Activated CD4-positive, alpha-beta memory T cell treated with anti-CD3 and anti-CD28 coated beads for 36 hours (primary cell): Measurements from ENCODE around the gene TXNRD2. TPM values are rescaled to one million over a fixed set of nuclear protein-coding genes. Genes with fewer than 3 reads are reported as not detected.

ENCODE experiments used
- CTCF ChIA-PET: fragments of 350-600 bp; sonication (Branson Sonifier 250); formaldehyde crosslinking; loops from one replicate; lab custom pipeline; 2021; ENCODE audit warnings: antibody characterized with exemption, inconsistent platforms; lab: Charles Lee
- POLR2A ChIA-PET: fragments of 350-600 bp; sonication (Branson Sonifier 250); formaldehyde crosslinking; loops from one replicate; lab custom pipeline; 2021; ENCODE audit warnings: antibody characterized with exemption; lab: Charles Lee
- DNase-seq: peaks from one replicate; pipeline ENCODE4 v3.0.0-alpha.2; 2020
- H3K27ac Mint-ChIP-seq: one replicate; pipeline ENCODE4 v1.8.0; 2021; ENCODE audit warnings: mixed read lengths
- H3K27me3 Mint-ChIP-seq: one replicate; pipeline ENCODE4 v1.8.0; 2021; ENCODE audit warnings: mixed read lengths
- H3K36me3 Mint-ChIP-seq: one replicate; pipeline ENCODE4 v1.8.0; 2021; ENCODE audit warnings: mixed read lengths
- H3K4me1 Mint-ChIP-seq: one replicate; pipeline ENCODE4 v1.8.0; 2021; ENCODE audit warnings: low read depth, mixed read lengths
- H3K4me3 Mint-ChIP-seq: one replicate; pipeline ENCODE4 v1.8.0; 2021; ENCODE audit warnings: mild to moderate bottlenecking, mixed read lengths
- H3K9me3 Mint-ChIP-seq: one replicate; pipeline ENCODE4 v1.8.0; 2021; ENCODE audit warnings: mixed read lengths
- intact Hi-C: fragments of 100-400 bp; cut with micrococcal nuclease; formaldehyde crosslinking; loops from one replicate; pipeline ENCODE4 v1.15.1; 2023
- total RNA-seq, 2 experiments: library from RNA; stranded (reverse); gene quantifications; one replicate each; pipeline ENCODE4 v1.2.3, GENCODE V29; 2021

The TXNRD2 gene
- total RNA-seq, 2 experiments from 2014 or later = 23.3 to 23.4 TPM

DNA sequence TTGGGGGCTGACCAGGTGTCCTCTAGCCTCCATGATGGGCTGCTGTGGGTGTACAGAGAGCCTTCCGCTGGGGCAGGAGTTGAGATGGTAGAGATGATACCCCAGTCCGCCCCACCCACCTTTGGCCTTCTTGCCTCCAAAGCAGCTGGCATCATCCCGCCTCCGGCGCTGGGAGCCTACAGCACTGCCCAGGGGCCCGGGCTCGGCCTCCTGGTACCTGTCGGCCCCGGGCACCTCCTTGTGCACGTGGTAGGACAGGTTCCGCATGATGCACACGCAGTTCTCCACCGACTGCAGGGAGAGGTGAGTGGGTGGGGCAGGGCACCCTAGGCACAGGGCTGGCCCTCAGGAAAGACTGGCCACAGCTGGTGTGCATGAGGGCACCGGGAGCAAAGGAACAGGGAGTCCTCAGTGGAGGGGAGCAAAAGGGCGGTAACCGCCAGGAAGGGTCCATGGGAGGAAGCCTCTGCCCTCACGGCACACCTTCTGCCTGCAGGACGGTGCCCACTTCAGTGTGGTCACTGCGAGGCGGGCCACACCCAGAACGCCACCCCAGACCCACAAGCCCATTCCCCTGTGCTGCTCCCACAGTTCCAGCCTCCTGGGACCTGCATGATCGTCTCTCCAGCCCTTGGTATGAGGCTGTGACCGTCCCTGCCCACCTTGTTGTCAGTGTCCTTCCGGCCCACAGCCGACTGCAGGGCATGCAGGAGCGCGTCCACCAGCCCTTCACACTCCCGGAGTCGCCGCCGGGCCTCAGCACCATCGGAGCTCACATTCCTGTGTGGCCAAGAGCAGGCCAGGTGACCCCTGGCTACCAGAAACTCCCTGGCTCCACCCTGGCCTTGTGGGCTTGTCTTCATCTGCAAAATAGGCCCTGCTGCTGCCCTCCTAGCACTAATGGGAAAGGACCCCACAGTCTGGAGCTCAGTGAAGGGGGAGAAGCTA, 36.0 kb upstream of the TXNRD2 start:
- intact Hi-C loops = no loop called here
- H3K9me3 Mint-ChIP-seq = no peaks in the 10 kb centered on the region
- ChIA-PET CTCF (no interaction called here), POLR2A (no interaction called here)
- no peaks in the 10 kb centered on the region for H3K36me3 Mint-ChIP-seq
- no peak overlapping the region for H3K4me3 Mint-ChIP-seq
- no peak overlapping the region for H3K27ac Mint-ChIP-seq
- no peaks in the 10 kb centered on the region for H3K4me1 Mint-ChIP-seq
- no peaks in the 10 kb centered on the region for H3K27me3 Mint-ChIP-seq
- no peak for DNase-seq

DNA sequence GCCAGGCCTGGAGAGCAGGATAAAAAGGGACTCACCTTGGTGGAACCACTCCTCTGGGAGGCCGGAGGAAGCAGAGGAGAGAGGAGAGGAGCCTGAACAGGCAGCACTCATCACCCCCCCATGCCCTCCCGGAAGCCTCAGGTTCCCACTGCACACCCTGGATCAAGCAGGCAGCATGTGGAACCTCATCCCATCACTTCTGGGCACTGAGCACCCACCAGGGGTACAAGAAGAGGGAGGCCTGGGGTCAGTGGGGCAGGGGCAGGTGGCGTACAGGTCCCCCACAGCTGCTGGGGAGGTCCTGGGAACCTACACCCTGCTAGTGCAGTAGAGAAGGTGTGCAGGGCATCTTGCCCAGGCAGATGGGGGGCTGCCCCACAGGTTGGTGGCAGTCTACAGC, 35.1 kb upstream of the TXNRD2 start:
- POLR2A ChIA-PET = no interaction called here
- H3K36me3 Mint-ChIP-seq = no peaks in the 10 kb centered on the region
- CTCF ChIA-PET = no interaction called here
- no peak overlapping the region for H3K4me3 Mint-ChIP-seq
- no peak for DNase-seq
- H3K4me1 Mint-ChIP-seq = no peaks in the 10 kb centered on the region
- intact Hi-C loops = no loop called here
- H3K27me3 Mint-ChIP-seq = no peaks in the 10 kb centered on the region
- H3K9me3 Mint-ChIP-seq = no peaks in the 10 kb centered on the region
- H3K27ac Mint-ChIP-seq = no peak overlapping the region

DNA sequence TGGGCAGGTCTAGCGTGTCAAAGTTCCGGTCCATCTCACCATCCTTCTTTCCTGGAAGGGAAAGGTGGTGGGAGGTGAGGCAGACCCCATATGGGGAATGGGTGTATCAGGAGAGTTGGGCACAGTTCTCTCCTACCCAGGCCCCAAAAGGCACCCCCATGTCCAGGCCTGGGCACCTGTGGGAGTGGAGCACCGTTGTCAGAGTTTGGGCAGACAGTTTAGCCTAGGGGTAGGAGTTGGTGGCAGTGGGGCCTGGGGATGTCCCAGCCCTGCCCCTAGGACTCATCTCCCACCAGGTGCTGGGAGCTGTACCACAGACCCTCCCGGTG, 34.1 kb upstream of the TXNRD2 start:
- no peak for DNase-seq
- ChIA-PET POLR2A (no interaction called here), CTCF (no interaction called here)
- intact Hi-C loops = no loop called here
- Mint-ChIP-seq H3K4me3 (no peak overlapping the region), H3K36me3 (no peaks in the 10 kb centered on the region), H3K27me3 (no peaks in the 10 kb centered on the region), H3K9me3 (no peaks in the 10 kb centered on the region), H3K4me1 (peaks cover 3% of the 10 kb centered on the region), H3K27ac (no peak overlapping the region)

DNA sequence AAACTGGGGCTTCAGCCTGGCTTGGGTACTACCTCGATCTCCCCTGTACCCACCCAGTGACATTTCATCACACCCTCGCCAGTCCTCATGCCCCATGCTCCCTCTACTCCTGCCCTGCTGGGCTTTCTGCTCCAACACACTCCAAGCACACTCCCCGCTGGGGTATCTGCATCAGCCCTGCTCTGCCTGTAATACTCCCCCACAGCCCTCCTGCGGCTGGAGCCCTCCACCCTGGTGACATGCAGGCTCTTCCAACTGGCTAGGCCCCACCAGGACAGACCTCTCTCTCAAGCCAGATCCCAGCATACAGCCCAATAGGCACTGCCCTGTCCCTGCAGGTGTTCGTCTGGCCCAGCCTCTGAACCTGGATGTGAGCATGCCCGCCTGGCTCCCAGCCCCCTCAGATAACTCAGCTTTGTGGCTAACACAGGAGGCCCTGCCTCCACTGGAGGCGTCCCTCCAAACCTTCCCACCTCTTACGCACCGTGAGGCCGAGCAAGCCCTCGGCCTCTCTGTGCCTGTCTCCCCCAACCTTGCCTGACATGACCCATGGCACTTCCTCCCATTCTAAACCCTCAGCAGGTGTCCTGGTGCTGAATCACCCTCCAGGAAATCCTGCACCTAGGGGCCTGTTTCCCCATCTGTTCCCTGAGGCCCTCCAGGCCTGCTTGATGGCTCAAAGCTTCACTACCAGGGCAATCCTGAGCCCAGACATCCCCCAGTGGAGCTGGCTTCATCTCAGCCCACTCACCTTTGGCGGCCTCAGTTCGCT, 33.5 kb upstream of the TXNRD2 start:
- CTCF ChIA-PET = no interaction called here
- DNase-seq = no peak
- intact Hi-C loops = no loop called here
- no peaks in the 10 kb centered on the region for H3K27me3 Mint-ChIP-seq
- no peak overlapping the region for H3K4me3 Mint-ChIP-seq
- POLR2A ChIA-PET = no interaction called here
- peaks cover 3% of the 10 kb centered on the region for H3K4me1 Mint-ChIP-seq
- H3K36me3 Mint-ChIP-seq = no peaks in the 10 kb centered on the region
- no peak overlapping the region for H3K27ac Mint-ChIP-seq
- no peaks in the 10 kb centered on the region for H3K9me3 Mint-ChIP-seq

DNA sequence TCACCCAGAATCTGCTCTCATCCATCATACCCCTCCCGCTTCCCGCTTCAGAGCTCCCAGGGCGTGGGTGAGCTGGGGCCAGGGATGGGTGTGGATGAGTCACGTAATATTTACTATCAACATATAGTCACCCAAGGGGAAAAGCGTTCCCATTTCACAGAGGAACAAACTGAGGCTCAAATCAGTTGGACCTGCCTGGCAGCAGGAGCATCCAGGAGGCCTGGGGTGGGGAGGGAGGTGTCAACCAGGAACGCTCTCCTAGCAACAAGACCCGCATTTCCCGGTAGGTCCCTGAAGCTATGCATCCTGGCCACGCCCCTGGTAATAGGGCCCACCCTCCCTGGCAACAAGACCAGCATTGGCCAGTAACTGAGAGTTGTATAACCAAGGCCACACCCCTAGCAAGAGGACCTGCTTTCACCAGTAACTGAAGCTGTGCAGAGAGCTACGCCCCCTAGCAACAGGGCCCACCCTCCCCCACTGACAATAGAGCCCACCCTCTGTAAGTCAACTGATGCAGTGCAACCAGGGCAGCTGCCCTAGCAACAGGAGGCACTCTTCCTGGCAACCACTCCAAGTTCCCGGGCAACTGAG, 32.7 kb upstream of the TXNRD2 start:
- Mint-ChIP-seq H3K9me3 (no peaks in the 10 kb centered on the region), H3K27me3 (no peaks in the 10 kb centered on the region), H3K27ac (no peak overlapping the region), H3K36me3 (no peaks in the 10 kb centered on the region), H3K4me1 (peaks cover 3% of the 10 kb centered on the region), H3K4me3 (no peak overlapping the region)
- DNase-seq = no peak
- CTCF ChIA-PET = no interaction called here
- POLR2A ChIA-PET = no interaction called here
- intact Hi-C loops = no loop called here

DNA sequence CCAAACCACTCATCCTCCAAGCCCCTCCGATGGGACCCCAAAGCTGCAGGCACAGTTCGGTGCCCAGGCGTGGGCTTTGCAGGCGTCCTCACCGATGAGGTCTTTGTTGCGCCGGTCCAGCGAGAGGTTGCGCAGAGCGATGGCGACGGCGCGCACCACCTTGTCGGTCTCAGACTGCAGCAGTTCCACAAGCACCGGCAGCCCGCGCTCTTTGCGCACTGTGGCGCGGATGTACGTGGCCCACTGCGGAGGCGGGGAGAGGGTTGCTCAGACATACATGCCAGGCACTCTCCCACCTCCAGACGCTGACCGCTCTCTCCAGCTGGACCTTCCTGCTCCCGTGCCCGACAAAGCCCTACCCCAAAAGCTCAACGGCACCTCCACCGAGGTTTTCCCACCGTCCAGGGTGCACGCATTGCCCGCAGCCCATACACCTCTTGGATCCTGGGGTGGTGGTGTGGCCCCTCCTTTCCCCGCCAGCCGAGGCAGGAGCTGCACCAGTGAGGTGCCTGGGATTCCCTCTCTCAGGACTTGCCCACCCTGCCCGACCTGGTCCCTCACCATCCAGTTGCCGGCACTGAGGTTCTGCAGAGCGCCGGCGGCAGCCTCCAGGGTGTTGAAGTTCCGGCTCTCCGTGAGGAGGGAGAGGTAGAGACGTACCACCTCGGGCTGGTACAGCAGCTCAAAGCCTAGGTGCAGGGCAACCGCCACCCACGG, 32.1 kb upstream of the TXNRD2 start:
- CTCF ChIA-PET = no interaction called here
- Mint-ChIP-seq H3K9me3 (no peaks in the 10 kb centered on the region), H3K4me3 (no peak overlapping the region), H3K27me3 (no peaks in the 10 kb centered on the region), H3K4me1 (peaks cover 3% of the 10 kb centered on the region), H3K36me3 (no peaks in the 10 kb centered on the region), H3K27ac (no peak overlapping the region)
- intact Hi-C loops = no loop called here
- POLR2A ChIA-PET = no interaction called here
- DNase-seq = no peak

DNA sequence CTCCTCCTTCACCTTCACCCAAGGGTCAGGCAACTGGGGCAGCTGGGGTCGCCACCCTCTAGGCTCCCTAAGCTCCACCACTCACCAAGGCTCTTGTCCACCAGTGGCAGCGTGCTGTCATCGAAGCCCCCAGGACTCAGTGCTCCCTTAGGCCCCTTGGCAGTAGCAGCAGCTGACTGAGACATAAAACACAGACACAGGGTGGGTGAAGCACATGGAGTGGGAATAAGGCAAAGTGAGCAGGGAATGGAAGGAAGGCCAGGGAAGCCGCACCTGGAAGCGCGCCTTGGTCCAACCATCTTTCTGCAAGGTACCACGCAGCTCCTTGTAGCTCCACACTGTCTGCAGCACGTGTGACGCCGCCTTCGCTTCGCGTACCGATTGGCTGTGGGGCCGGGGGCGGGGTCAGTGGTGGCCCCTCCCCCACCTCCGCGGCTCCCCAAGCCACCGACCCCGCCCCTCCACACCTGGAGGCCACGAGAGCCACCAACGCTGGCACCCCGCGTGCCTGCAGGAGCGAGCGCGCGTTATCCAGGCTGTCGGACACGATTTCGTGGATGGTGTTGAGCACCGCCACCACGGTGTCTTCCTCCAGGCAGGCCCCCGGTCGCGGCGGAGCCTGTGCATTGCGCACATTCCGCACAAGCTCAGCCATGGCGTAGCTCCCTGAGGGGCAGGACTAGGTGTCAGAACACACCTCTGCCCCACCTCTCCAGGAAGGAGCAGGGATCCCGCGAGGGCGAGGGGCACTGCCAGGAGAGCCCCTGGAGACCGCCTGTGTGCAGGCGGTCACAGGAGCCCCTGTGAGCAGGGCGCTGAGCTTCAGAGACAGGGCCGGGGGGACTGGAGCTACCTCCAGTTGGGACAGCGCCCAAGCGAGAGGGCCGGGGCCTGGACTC, 31.3 kb upstream of the TXNRD2 start:
- ChIA-PET POLR2A (no interaction called here), CTCF (interaction anchor here (1.8 to 3.4 kb wide), 3 partner anchors 19 to 156 kb away, joined by 6 to 25 read pairs (median 14); no protein-coding TSS in a partner anchor)
- peaks cover 3% of the 10 kb centered on the region for H3K4me1 Mint-ChIP-seq
- H3K4me3 Mint-ChIP-seq = no peak overlapping the region
- intact Hi-C loops = no loop called here
- no peaks in the 10 kb centered on the region for H3K27me3 Mint-ChIP-seq
- H3K27ac Mint-ChIP-seq = no peak overlapping the region
- H3K36me3 Mint-ChIP-seq = no peaks in the 10 kb centered on the region
- no peak for DNase-seq
- no peaks in the 10 kb centered on the region for H3K9me3 Mint-ChIP-seq

DNA sequence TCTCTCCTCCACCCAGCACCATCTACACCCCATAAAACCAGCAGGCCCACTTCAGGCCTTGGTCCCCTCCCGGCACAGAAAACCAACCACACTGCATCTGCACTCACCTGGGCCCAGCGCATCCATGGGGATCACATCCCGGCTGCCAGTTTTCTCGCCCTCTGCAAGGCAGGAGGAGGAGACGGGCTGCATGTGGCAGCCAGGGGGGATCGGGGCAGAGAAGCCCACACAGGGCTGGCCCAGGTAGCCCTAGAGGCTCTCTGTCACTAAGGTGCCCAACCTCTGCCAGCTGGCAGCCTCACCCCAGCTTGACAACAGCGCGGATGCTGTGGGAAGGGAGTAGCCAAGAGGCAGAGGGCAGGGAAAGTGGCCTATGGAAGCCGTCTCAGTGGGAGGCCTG, 30.6 kb upstream of the TXNRD2 start:
- DNase-seq = no peak
- no peaks in the 10 kb centered on the region for H3K27me3 Mint-ChIP-seq
- POLR2A ChIA-PET = no interaction called here
- intact Hi-C loops = no loop called here
- no peak overlapping the region for H3K27ac Mint-ChIP-seq
- CTCF ChIA-PET = interaction anchor here (1.1 to 3.4 kb wide), 4 partner anchors 18 to 157 kb away, joined by 3 to 25 read pairs (median 10); no protein-coding TSS in a partner anchor
- peaks cover 2% of the 10 kb centered on the region for H3K36me3 Mint-ChIP-seq
- no peak overlapping the region for H3K4me3 Mint-ChIP-seq
- H3K9me3 Mint-ChIP-seq = no peaks in the 10 kb centered on the region
- H3K4me1 Mint-ChIP-seq = peaks cover 3% of the 10 kb centered on the region

DNA sequence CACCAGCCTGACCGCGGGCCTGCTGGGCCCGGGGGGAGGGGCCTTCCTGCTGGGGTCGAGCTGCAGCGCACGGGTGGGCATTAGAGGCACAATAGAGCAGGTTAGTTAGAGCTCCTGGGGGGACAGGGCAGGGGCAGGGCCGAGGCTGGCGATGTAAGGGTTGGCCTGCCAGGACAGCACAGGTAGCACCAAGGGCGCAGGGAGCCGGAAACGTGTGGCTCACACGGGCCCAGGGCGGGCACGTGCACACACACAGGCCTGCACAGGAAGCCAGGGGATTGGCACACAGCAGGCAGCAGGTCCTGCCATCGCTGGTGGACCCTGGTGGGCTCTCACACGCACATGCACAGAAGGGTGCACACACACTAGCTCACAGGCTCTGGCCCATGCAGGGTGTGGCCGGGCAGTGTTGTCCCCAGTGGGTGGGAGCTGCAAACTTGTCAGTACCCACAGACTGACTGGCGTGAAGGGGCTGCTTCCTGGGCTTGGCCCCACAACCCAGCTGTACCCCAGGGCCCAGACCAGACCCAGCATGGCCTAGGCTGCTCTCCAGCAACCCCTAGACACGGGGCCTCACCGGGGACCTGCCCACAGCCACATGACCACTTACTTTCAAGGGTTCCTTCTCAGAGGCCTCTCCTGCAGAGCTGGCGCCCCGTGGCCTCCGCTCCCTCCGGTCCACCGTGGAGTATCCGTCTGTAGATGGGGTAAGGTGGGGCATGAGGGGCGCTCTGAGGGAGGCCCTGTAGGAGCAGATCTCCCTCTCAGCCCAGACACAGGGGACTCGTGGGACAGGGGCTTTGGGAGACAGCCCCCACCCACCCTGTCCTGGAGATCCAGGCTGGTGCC, 29.9 kb upstream of the TXNRD2 start:
- intact Hi-C loops = no loop called here
- H3K27ac Mint-ChIP-seq = no peak overlapping the region
- POLR2A ChIA-PET = no interaction called here
- peaks cover 5% of the 10 kb centered on the region for H3K36me3 Mint-ChIP-seq
- CTCF ChIA-PET = interaction anchor here (0.6 to 3.4 kb wide), 10 partner anchors 18 to 158 kb away, joined by 3 to 25 read pairs (median 6); no protein-coding TSS in a partner anchor
- H3K9me3 Mint-ChIP-seq = no peaks in the 10 kb centered on the region
- DNase-seq = no peak
- peaks cover 3% of the 10 kb centered on the region for H3K4me1 Mint-ChIP-seq
- H3K4me3 Mint-ChIP-seq = no peak overlapping the region
- H3K27me3 Mint-ChIP-seq = no peaks in the 10 kb centered on the region

DNA sequence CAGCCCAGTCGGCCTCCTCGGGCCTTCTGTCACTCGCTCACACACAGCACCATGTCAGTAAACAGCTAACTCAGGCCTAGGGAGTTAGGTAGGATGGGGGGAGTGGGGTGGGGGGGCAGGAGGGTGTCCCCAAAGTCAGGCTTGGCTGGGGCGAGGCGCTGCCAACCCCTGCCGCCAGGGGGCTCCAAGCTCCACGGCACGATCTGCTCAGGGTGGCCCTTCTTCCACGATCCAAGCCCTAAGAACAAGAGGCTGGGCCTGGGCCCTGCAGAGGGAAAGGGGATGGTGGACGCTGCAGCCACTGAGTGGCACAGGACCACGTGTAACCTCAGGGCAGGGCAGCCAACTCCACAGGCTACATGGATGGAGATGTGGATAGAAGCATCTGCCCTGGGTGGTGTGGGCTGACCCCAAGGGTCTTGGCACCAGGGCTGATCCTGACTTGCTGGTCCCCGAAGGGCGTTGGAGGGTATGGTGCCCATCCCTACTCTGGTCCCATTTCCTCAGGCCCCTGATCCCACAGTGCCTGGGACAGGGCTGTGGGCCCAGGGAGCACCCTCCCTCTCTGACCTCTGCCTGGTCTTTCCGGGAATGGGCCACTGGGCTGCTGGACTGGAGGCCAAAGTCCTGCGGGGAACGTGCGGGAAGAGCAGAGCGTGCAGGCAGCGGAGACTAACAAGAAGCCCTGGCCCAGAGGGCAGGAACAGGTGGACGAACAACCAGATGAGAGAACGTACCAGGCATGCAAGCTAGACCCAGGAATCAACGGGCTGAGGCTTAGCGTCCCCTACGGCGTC, 29.1 kb upstream of the TXNRD2 start:
- CTCF ChIA-PET = interaction anchor here (0.6 to 3.4 kb wide), 14 partner anchors 14 to 158 kb away, joined by 3 to 25 read pairs (median 4); no protein-coding TSS in a partner anchor
- peaks cover 5% of the 10 kb centered on the region for H3K36me3 Mint-ChIP-seq
- H3K9me3 Mint-ChIP-seq = no peaks in the 10 kb centered on the region
- no peak overlapping the region for H3K4me3 Mint-ChIP-seq
- DNase-seq = peak; percentile 82
- POLR2A ChIA-PET = no interaction called here
- intact Hi-C loops = loop anchor here (1.0 kb wide), 1 partner anchor 159 kb away; no protein-coding TSS in a partner anchor
- H3K27ac Mint-ChIP-seq = no peak overlapping the region
- no peaks in the 10 kb centered on the region for H3K27me3 Mint-ChIP-seq
- peaks cover 3% of the 10 kb centered on the region for H3K4me1 Mint-ChIP-seq
